Mesendoderm (in vitro differentiated cells): ENCODE measurements around the gene STYX.
"Not testable (repeated sequence)": the region's sequence is repeated elsewhere in the genome, so short reads cannot be mapped to it uniquely, and the experiment has no call there.

Source experiments
- DNase-seq: peaks from one replicate; pipeline ENCODE4 v3.0.0; 2013
- H2AK5ac ChIP-seq: 2 replicates; pipeline ENCODE4 v1.6.1; 2013; ENCODE audit warnings: low read length, inconsistent platforms
- H2BK120ac ChIP-seq: 2 replicates; pipeline ENCODE4 v1.6.1; 2013; ENCODE audit warnings: low read depth, mild to moderate bottlenecking, low read length, moderate library complexity, mixed read lengths
- H2BK15ac ChIP-seq: replicated peaks from 2 replicates; pipeline ENCODE4 v1.6.1; 2013; ENCODE audit warnings: low read depth, mild to moderate bottlenecking, moderate library complexity
- H2BK5ac ChIP-seq: 2 replicates; pipeline ENCODE4 v1.6.1; 2013; ENCODE audit warnings: low read length, inconsistent platforms
- H3K18ac ChIP-seq: 2 replicates; pipeline ENCODE4 v1.6.1; 2013; ENCODE audit warnings: mild to moderate bottlenecking, low read length, mixed read lengths
- H3K23ac ChIP-seq: one replicate; pipeline ENCODE4 v1.6.1; 2013; ENCODE audit warnings: low read length
- H3K27ac ChIP-seq: 2 replicates; pipeline ENCODE4 v1.5.1; 2013; ENCODE audit warnings: low read depth, mild to moderate bottlenecking, inconsistent platforms, low read length, moderate library complexity
- H3K27me3 ChIP-seq: 2 replicates; pipeline ENCODE4 v1.6.1; 2013; ENCODE audit warnings: low read length, control low read depth, mild to moderate bottlenecking, inconsistent platforms; ENCODE audit not compliant: insufficient read depth, poor library complexity
- H3K36me3 ChIP-seq: 2 replicates; pipeline ENCODE4 v1.6.1; 2013; ENCODE audit warnings: low read length, inconsistent platforms; ENCODE audit not compliant: control insufficient read depth, insufficient read depth
- H3K4ac ChIP-seq: one replicate; pipeline ENCODE4 v1.6.1; 2013; ENCODE audit warnings: low read depth, mild to moderate bottlenecking, low read length, moderate library complexity
- H3K4me1 ChIP-seq: 2 replicates; pipeline ENCODE4 v1.6.1; 2013; ENCODE audit warnings: low read depth, low read length, inconsistent platforms; ENCODE audit not compliant: control insufficient read depth
- H3K4me2 ChIP-seq: 2 replicates; pipeline ENCODE4 v1.6.1; 2013; ENCODE audit warnings: low read length
- H3K4me3 ChIP-seq: 2 replicates; pipeline ENCODE4 v1.5.1; 2013; ENCODE audit warnings: mild to moderate bottlenecking, low read length
- H3K56ac ChIP-seq: one replicate; pipeline ENCODE4 v1.6.1; 2013; ENCODE audit warnings: low read length
- H3K79me1 ChIP-seq: 2 replicates; pipeline ENCODE4 v1.6.1; 2013; ENCODE audit warnings: low read length, inconsistent platforms
- H3K79me2 ChIP-seq: 2 replicates; pipeline ENCODE4 v1.6.1; 2013; ENCODE audit warnings: mild to moderate bottlenecking, low read length; ENCODE audit not compliant: control insufficient read depth, insufficient read depth
- H3K9ac ChIP-seq: 2 replicates; pipeline ENCODE4 v1.6.1; 2013; ENCODE audit warnings: low read length, inconsistent platforms
- H4K5ac ChIP-seq: one replicate; pipeline ENCODE4 v1.6.1; 2013; ENCODE audit warnings: low read length
- H4K8ac ChIP-seq: one replicate; pipeline ENCODE4 v1.6.1; 2013; ENCODE audit warnings: low read depth, mild to moderate bottlenecking, control low read depth, low read length, moderate library complexity
- WGBS: extraction: QIAGEN DNeasy Blood & Tissue Kit; methylation state at CpG from one replicate; pipeline ENCODE4 v1.1.7; 2013; ENCODE audit warnings: low lambda C conversion rate, missing lambda C conversion rate; ENCODE audit not compliant: insufficient coverage; ENCODE audit errors: extremely low coverage; 5-methylcytosine and 5-hydroxymethylcytosine counted together

Gene STYX

DNA sequence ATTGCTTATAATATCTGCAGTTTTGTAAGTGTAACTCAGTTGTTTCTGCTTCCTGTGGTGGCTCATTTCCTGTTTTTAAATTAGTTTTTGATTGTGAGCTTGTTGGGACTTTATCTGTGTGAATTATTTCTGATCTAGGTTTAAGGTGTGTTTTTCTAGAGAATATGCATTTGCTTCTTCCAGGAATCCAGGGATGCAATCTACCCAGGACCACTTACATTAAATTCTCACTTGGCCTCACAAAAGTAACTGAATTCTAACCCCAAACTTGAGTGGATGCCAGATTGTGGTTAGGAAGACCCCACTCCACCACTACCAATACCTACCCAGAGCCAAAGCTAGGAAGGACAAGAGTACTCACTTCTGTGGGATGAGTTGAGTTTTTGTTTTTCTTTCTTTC lies 11.9 kb downstream of the STYX start:
- no peaks in the 10 kb centered on the region for H3K36me3 ChIP-seq
- H3K79me1 ChIP-seq = peaks cover 3% of the 10 kb centered on the region
- H3K56ac ChIP-seq = no peak overlapping the region
- H2BK15ac ChIP-seq = no peak overlapping the region
- H3K4me3 ChIP-seq = no peak overlapping the region
- no peak overlapping the region for H4K5ac ChIP-seq
- peaks cover 26% of the 10 kb centered on the region for H3K79me2 ChIP-seq
- no peak overlapping the region for H3K4ac ChIP-seq
- no peaks in the 10 kb centered on the region for H3K27me3 ChIP-seq
- H3K4me1 ChIP-seq = no peaks in the 10 kb centered on the region
- DNase-seq = no peak
- no peak overlapping the region for H3K18ac ChIP-seq
- no peak overlapping the region for H2BK120ac ChIP-seq
- no peak overlapping the region for H4K8ac ChIP-seq
- no peak overlapping the region for H3K9ac ChIP-seq
- no peak overlapping the region for H3K27ac ChIP-seq
- no peak overlapping the region for H3K4me2 ChIP-seq
- H3K23ac ChIP-seq = no peak overlapping the region
- H2BK5ac ChIP-seq = no peak overlapping the region
- no peak overlapping the region for H2AK5ac ChIP-seq

- H3K79me1 ChIP-seq = no peaks in the 10 kb centered on the region
- no peak overlapping the region for H3K4ac ChIP-seq
- no peak overlapping the region for H3K23ac ChIP-seq
- no peak overlapping the region for H3K4me3 ChIP-seq
- no peaks in the 10 kb centered on the region for H3K4me1 ChIP-seq
- H2AK5ac ChIP-seq = no peak overlapping the region
- no peaks in the 10 kb centered on the region for H3K79me2 ChIP-seq
- H4K8ac ChIP-seq = no peak overlapping the region
- H2BK5ac ChIP-seq = no peak overlapping the region
- no peak overlapping the region for H3K9ac ChIP-seq
- no peak overlapping the region for H3K4me2 ChIP-seq
- no peak overlapping the region for H4K5ac ChIP-seq
- H3K36me3 ChIP-seq = no peaks in the 10 kb centered on the region
- no peaks in the 10 kb centered on the region for H3K27me3 ChIP-seq
- no peak for DNase-seq
- no peak overlapping the region for H3K18ac ChIP-seq
- WGBS = no CpG with 5 or more reads among the region's 8 CpGs
- no peak overlapping the region for H3K27ac ChIP-seq
- H2BK120ac ChIP-seq = no peak overlapping the region
- H2BK15ac ChIP-seq = no peak overlapping the region
- H3K56ac ChIP-seq = no peak overlapping the region
These were observed 18.8 kb downstream of the STYX start for GRCh38 chr14:52748647-52749292.

GRCh38 chr14:52755607-52756316 lies 25.8 kb downstream of the STYX start:
- Histone ChIP-seq H3K23ac (no peak overlapping the region), H3K4ac (no peak overlapping the region), H3K9ac (no peak overlapping the region), H3K27me3 (no peaks in the 10 kb centered on the region), H4K8ac (no peak overlapping the region), H3K79me2 (no peaks in the 10 kb centered on the region), H2BK120ac (no peak overlapping the region), H3K18ac (no peak overlapping the region), H3K4me3 (no peak overlapping the region), H3K4me1 (no peaks in the 10 kb centered on the region), H3K56ac (no peak overlapping the region), H3K4me2 (no peak overlapping the region), H2AK5ac (no peak overlapping the region), H2BK15ac (no peak overlapping the region), H4K5ac (no peak overlapping the region), H3K79me1 (no peaks in the 10 kb centered on the region), H3K36me3 (no peaks in the 10 kb centered on the region), H3K27ac (no peak overlapping the region), H2BK5ac (no peak overlapping the region)
- WGBS = no CpG with 5 or more reads among the region's 5 CpGs
- no peak for DNase-seq

GRCh38 chr14:52759145-52759544 lies 29.2 kb downstream of the STYX start:
- no CpG with 5 or more reads among the region's 1 CpG for WGBS
- no peak overlapping the region for H3K23ac ChIP-seq
- no peak overlapping the region for H3K4me2 ChIP-seq
- H2BK120ac ChIP-seq = no peak overlapping the region
- H3K27me3 ChIP-seq = no peaks in the 10 kb centered on the region
- no peak overlapping the region for H2AK5ac ChIP-seq
- H3K4ac ChIP-seq = no peak overlapping the region
- no peak overlapping the region for H3K4me3 ChIP-seq
- H3K79me2 ChIP-seq = no peaks in the 10 kb centered on the region
- no peaks in the 10 kb centered on the region for H3K79me1 ChIP-seq
- no peak for DNase-seq
- H3K56ac ChIP-seq = no peak overlapping the region
- H4K8ac ChIP-seq = no peak overlapping the region
- no peak overlapping the region for H2BK15ac ChIP-seq
- H3K9ac ChIP-seq = no peak overlapping the region
- H2BK5ac ChIP-seq = no peak overlapping the region
- H3K4me1 ChIP-seq = no peaks in the 10 kb centered on the region
- no peak overlapping the region for H3K18ac ChIP-seq
- H3K27ac ChIP-seq = no peak overlapping the region
- no peak overlapping the region for H4K5ac ChIP-seq
- no peaks in the 10 kb centered on the region for H3K36me3 ChIP-seq

DNA sequence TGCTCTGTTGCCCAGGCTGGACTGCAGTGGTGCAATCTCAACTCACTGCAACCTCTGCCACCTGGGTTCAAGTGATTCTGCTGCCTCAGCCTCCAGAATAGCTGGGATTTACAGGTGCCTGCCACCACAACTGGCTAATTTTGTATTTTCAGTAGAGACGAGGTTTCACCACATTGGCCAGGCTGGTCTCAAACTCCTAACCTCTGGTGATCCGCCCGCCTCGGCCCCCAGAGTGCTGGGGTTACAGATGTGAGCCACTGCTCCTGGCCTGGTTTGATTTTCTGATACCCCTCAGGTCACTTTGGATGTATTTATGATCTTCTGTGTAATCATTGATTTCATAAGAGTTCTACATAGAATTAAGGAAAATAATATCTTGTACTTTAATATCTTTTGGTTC lies 33.0 kb downstream of the STYX start:
- H3K36me3 ChIP-seq, H3K79me1 ChIP-seq, H2BK120ac ChIP-seq, H3K4me1 ChIP-seq, H2AK5ac ChIP-seq, H3K4me2 ChIP-seq, H3K4ac ChIP-seq, H3K56ac ChIP-seq, H3K4me3 ChIP-seq, H3K27ac ChIP-seq, H4K8ac ChIP-seq, H3K79me2 ChIP-seq, H2BK15ac ChIP-seq, H3K27me3 ChIP-seq, H3K9ac ChIP-seq, H2BK5ac ChIP-seq, H4K5ac ChIP-seq, H3K23ac ChIP-seq, DNase-seq, H3K18ac ChIP-seq: not testable (repeated sequence)
- no CpG with 5 or more reads among the region's 4 CpGs for WGBS
